Endodermal cell (in vitro differentiated cells): ENCODE data around the gene PRRG2. TPM values are rescaled to one million over a fixed set of nuclear protein-coding genes. Genes with fewer than 3 reads are reported as not detected.

Source experiments
- DNase-seq: peaks from one replicate; pipeline ENCODE4 v3.0.0-alpha.2; 2017
- H3K27ac ChIP-seq: 2 replicates; pipeline ENCODE4 v1.5.1; 2013; ENCODE audit warnings: mild to moderate bottlenecking, low read depth, low read length, moderate library complexity
- H3K27me3 ChIP-seq: 2 replicates; pipeline ENCODE4 v1.6.1; 2013; ENCODE audit warnings: mild to moderate bottlenecking, low read length, moderate library complexity; ENCODE audit not compliant: insufficient read depth, control insufficient read depth, poor library complexity, severe bottlenecking
- H3K36me3 ChIP-seq: 2 replicates; pipeline ENCODE4 v1.7.0; 2013; ENCODE audit warnings: mild to moderate bottlenecking, low read length, moderate library complexity; ENCODE audit not compliant: control insufficient read depth, insufficient read depth
- H3K4me1 ChIP-seq: one replicate; pipeline ENCODE4 v1.7.0; 2013; ENCODE audit warnings: low read length; ENCODE audit not compliant: control insufficient read depth, insufficient read depth
- H3K4me3 ChIP-seq: 2 replicates; pipeline ENCODE4 v1.5.1; 2013; ENCODE audit warnings: mild to moderate bottlenecking, low read length, moderate library complexity
- H3K9ac ChIP-seq: 2 replicates; pipeline ENCODE4 v1.6.1; 2013; ENCODE audit warnings: mild to moderate bottlenecking, low read length, moderate library complexity; ENCODE audit not compliant: poor library complexity, severe bottlenecking; ENCODE audit errors: extremely low read depth
- H3K9me3 ChIP-seq: 2 replicates; pipeline ENCODE4 v1.6.1; 2013; ENCODE audit warnings: mild to moderate bottlenecking, low read length, moderate library complexity; ENCODE audit not compliant: control insufficient read depth
- H3K27ac Mint-ChIP-seq: 2 replicates; pipeline ENCODE4 v1.8.0; 2020; ENCODE audit warnings: mixed read lengths
- H3K27me3 Mint-ChIP-seq: 2 replicates; pipeline ENCODE4 v1.8.0; 2021; ENCODE audit warnings: mild to moderate bottlenecking, mixed read lengths; ENCODE audit not compliant: insufficient read depth
- H3K36me3 Mint-ChIP-seq: 2 replicates; pipeline ENCODE4 v1.8.0; 2020; ENCODE audit warnings: low read depth, mixed read lengths
- H3K4me1 Mint-ChIP-seq: 2 replicates; pipeline ENCODE4 v1.8.0; 2020; ENCODE audit warnings: mixed read lengths
- H3K4me3 Mint-ChIP-seq: 2 replicates; pipeline ENCODE4 v1.8.0; 2020; ENCODE audit warnings: mild to moderate bottlenecking, moderate library complexity, mixed read lengths
- H3K9me3 Mint-ChIP-seq: 2 replicates; pipeline ENCODE4 v1.8.0; 2020; ENCODE audit warnings: mild to moderate bottlenecking, mixed read lengths
- whole genome bisulfite sequencing, 2 experiments: methylation state at CpG; one replicate each; pipeline versions ENCODE4 v1.1.5 to v1.1.7; 2013; ENCODE audit warnings: missing lambda C conversion rate in 2 of 2, mixed read lengths in 1 of 2; ENCODE audit not compliant: insufficient coverage in 1 of 2, insufficient read length in 1 of 2; 5-methylcytosine and 5-hydroxymethylcytosine counted together
- total RNA-seq, 2 donors: library from RNA; stranded (reverse); fragmentation: NEBNext Ultra II Directional in 1 of 2; extraction: Animal tissue kit (Norgen Biotek cat#: 25700) in 1 of 2; gene quantifications; 2 replicates in 1 of 2; 3 replicates in 1 of 2; pipeline ENCODE4 v1.2.1, GENCODE V29; 2021
- TF ChIP-seq, protein P1 (sequence below): fragments of 200-600 bp; sonication (generic); conservative IDR thresholded peaks from 2 replicates; pipeline ENCODE4 v1.5.0; 2021; ENCODE audit warnings: antibody characterized with exemption, mild to moderate bottlenecking

Gene PRRG2
- total RNA-seq, 2 donors from 2014 or later, result 3.7 to 6.9 TPM

DNA sequence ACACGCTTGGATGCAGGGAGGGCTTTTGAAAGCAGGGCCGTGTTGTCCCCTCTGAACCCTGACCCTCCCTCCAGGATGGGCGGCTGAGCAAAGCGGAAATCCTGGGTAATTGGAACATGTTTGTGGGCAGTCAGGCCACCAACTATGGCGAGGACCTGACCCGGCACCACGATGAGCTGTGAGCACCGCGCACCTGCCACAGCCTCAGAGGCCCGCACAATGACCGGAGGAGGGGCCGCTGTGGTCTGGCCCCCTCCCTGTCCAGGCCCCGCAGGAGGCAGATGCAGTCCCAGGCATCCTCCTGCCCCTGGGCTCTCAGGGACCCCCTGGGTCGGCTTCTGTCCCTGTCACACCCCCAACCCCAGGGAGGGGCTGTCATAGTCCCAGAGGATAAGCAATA is 38.1 kb upstream of the PRRG2 start:
- Histone ChIP-seq H3K9ac (no peak overlapping the region), H3K27me3 (no peaks in the 10 kb centered on the region), H3K9me3 (no peaks in the 10 kb centered on the region), H3K36me3 (no peaks in the 10 kb centered on the region), H3K27ac (no peak overlapping the region), H3K4me3 (no peak overlapping the region), H3K4me1 (no peaks in the 10 kb centered on the region)
- peaks cover 2% of the 10 kb centered on the region for H3K4me1 Mint-ChIP-seq
- TF ChIP-seq, protein P1, sequence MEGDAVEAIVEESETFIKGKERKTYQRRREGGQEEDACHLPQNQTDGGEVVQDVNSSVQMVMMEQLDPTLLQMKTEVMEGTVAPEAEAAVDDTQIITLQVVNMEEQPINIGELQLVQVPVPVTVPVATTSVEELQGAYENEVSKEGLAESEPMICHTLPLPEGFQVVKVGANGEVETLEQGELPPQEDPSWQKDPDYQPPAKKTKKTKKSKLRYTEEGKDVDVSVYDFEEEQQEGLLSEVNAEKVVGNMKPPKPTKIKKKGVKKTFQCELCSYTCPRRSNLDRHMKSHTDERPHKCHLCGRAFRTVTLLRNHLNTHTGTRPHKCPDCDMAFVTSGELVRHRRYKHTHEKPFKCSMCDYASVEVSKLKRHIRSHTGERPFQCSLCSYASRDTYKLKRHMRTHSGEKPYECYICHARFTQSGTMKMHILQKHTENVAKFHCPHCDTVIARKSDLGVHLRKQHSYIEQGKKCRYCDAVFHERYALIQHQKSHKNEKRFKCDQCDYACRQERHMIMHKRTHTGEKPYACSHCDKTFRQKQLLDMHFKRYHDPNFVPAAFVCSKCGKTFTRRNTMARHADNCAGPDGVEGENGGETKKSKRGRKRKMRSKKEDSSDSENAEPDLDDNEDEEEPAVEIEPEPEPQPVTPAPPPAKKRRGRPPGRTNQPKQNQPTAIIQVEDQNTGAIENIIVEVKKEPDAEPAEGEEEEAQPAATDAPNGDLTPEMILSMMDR, result no peak
- no peaks in the 10 kb centered on the region for H3K9me3 Mint-ChIP-seq
- WGBS, 2 experiments, result 90 to 94% methylated on average over 5 to 14 of the region's 14 CpGs
- H3K27ac Mint-ChIP-seq, result no peak overlapping the region
- no peaks in the 10 kb centered on the region for H3K27me3 Mint-ChIP-seq
- H3K4me3 Mint-ChIP-seq, result no peak overlapping the region
- H3K36me3 Mint-ChIP-seq, result peaks cover 9% of the 10 kb centered on the region
- DNase-seq, result no peak

DNA sequence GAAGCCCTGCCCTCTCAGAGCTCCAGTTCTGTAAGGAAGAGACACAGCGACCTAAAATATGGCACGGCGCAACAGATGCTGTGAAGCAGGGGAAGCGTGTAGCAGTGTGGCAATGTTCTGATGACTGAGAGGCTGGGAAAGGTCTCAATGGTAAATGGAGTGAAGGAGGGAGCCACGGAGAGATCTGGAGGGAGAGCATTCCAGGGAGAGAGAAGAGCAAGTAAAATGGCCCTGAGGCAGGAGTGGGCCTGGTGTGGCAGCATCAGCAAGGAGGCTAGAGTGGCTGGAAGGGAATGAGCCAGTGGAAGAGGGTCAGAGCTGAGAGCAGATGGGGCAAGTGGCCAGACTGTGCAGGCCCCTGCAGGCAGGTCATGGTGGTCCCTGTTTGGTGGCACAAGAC is 37.0 kb upstream of the PRRG2 start:
- H3K4me1 ChIP-seq, result no peaks in the 10 kb centered on the region
- no peaks in the 10 kb centered on the region for H3K9me3 ChIP-seq
- no peaks in the 10 kb centered on the region for H3K36me3 ChIP-seq
- H3K4me1 Mint-ChIP-seq, result peaks cover 2% of the 10 kb centered on the region
- TF ChIP-seq, protein P1, result no peak
- H3K4me3 Mint-ChIP-seq, result no peak overlapping the region
- no peak for DNase-seq
- H3K27me3 Mint-ChIP-seq, result no peaks in the 10 kb centered on the region
- peaks cover 4% of the 10 kb centered on the region for H3K36me3 Mint-ChIP-seq
- no peaks in the 10 kb centered on the region for H3K27me3 ChIP-seq
- 92 to 93% methylated on average over 5 of the region's 5 CpGs for WGBS, 2 experiments
- no peak overlapping the region for H3K9ac ChIP-seq
- H3K27ac ChIP-seq, result no peak overlapping the region
- no peak overlapping the region for H3K4me3 ChIP-seq
- H3K9me3 Mint-ChIP-seq, result no peaks in the 10 kb centered on the region
- H3K27ac Mint-ChIP-seq, result no peak overlapping the region

DNA sequence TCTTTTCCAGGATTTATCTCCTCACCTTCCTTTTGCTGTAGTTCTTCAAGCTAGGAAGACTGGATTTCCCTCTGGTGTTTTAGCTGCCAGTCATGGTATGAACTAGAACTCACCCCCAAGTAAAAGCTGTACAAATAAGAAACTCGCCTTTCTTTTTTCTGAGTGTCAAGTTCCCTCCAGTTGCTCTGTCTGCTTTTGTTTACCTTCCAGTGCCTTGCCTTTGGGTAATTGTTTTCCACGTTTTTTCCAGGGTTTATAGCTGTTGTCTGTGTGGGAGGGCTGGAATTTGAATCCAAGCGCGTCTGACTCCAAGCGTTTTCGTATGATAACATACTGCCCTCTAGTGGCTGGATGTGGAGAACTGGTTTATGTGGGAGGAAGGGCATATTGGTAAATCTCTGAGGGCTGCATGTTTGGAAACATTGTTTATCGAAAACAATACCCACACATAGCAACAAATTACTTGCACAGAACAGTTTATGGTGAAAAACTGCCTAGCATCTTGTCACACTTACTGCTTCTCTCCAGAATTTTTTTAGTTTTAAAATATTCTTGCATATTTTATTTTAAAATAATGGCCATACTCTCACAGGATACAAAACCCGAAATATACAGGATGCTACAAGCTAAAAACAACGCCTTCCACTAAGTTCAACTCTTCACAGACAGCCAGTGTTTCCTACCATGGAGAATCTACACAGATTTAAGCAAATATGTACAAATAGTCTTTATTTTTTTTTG is 34.1 kb upstream of the PRRG2 start:
- H3K36me3 Mint-ChIP-seq, result peaks cover 2% of the 10 kb centered on the region
- H3K4me1 Mint-ChIP-seq, result peaks cover 2% of the 10 kb centered on the region
- TF ChIP-seq, protein P1, result peak; percentile 90
- H3K9ac ChIP-seq, result no peak overlapping the region
- H3K4me3 ChIP-seq, result no peak overlapping the region
- H3K27me3 Mint-ChIP-seq, result no peaks in the 10 kb centered on the region
- no peaks in the 10 kb centered on the region for H3K27me3 ChIP-seq
- no peaks in the 10 kb centered on the region for H3K9me3 Mint-ChIP-seq
- no peaks in the 10 kb centered on the region for H3K4me1 ChIP-seq
- WGBS, 2 experiments, result 20 to 39% methylated on average over 4 to 9 of the region's 9 CpGs
- DNase-seq, result peak; percentile 91
- no peaks in the 10 kb centered on the region for H3K9me3 ChIP-seq
- H3K27ac ChIP-seq, result no peak overlapping the region
- H3K4me3 Mint-ChIP-seq, result peak overlapping the region; percentile 14
- peak overlapping the region; percentile 53 for H3K27ac Mint-ChIP-seq
- no peaks in the 10 kb centered on the region for H3K36me3 ChIP-seq
